Activated CD8-positive, alpha-beta memory T cell treated with anti-CD3 and anti-CD28 coated beads, Interleukin-2, amount 50 U/mL, for 4 hours (primary cell): ENCODE data around the gene MSRB1.
A peak's percentile ranks its signal among the peaks of the same experiment; 100 is the strongest.
"Not testable (repeated sequence)": the region's sequence is repeated elsewhere in the genome, so short reads cannot be mapped to it uniquely, and the experiment has no call there.

Experiments
- DNase-seq: peaks from one replicate; pipeline ENCODE4 v3.0.0-alpha.2; 2020

Gene MSRB1

GRCh38 chr16:1960665-1961630 is 17.9 kb upstream of the MSRB1 start:
- no peak for DNase-seq

- peak; percentile 94 for DNase-seq
These were observed 16.5 kb upstream of the MSRB1 start, which contains the start of gene NDUFB10 for GRCh38 chr16:1959269-1960039. TSS of gene NDUFB10 (plus strand) at chr16:1959538. CDS start at chr16:1959625, 87 bp downstream.

- no peak for DNase-seq
These were observed 15.8 kb upstream of the MSRB1 start for GRCh38 chr16:1958715-1959268.

- not testable (repeated sequence) for DNase-seq
These were observed 15.1 kb upstream of the MSRB1 start for GRCh38 chr16:1958143-1958491.

- not testable (repeated sequence) for DNase-seq
These were observed 14.6 kb upstream of the MSRB1 start for GRCh38 chr16:1957434-1958142.

GRCh38 chr16:1953734-1954133 is 10.7 kb upstream of the MSRB1 start:
- no peak for DNase-seq

- DNase-seq, result no peak
These were observed 7.6 kb upstream of the MSRB1 start for GRCh38 chr16:1950559-1950958.

- DNase-seq, result no peak
These were observed 7.0 kb upstream of the MSRB1 start for GRCh38 chr16:1950047-1950446.

- DNase-seq, result no peak
These were observed 6.5 kb upstream of the MSRB1 start for GRCh38 chr16:1949507-1949906.

- no peak for DNase-seq
These were observed 4.3 kb upstream of the MSRB1 start for GRCh38 chr16:1947369-1947670.

- DNase-seq, result no peak
These were observed 3.7 kb upstream of the MSRB1 start for GRCh38 chr16:1946495-1947368.

- no peak for DNase-seq
These were observed 2.8 kb upstream of the MSRB1 start for GRCh38 chr16:1945559-1946391.

GRCh38 chr16:1944612-1945199 is 1.7 kb upstream of the MSRB1 start:
- no peak for DNase-seq

- DNase-seq, result no peak
These were observed 771 bp downstream of the MSRB1 start for GRCh38 chr16:1942047-1942809.

- no peak for DNase-seq
These were observed 1.6 kb downstream of the MSRB1 start for GRCh38 chr16:1941162-1942046.

GRCh38 chr16:1940273-1941161 is 2.5 kb downstream of the MSRB1 start:
- no peak for DNase-seq

- not testable (repeated sequence) for DNase-seq
These were observed 3.2 kb downstream of the MSRB1 start for GRCh38 chr16:1939833-1940232.

GRCh38 chr16:1938910-1939309 is 4.1 kb downstream of the MSRB1 start:
- no peak for DNase-seq
